GM18505 (cell line): ENCODE data around the gene CTNNBIP1.

Source experiments
- ATAC-seq: cut with Tn5 transposase; IDR thresholded peaks from one replicate; pipeline ENCODE4 v1.9.1; 2021; ENCODE audit not compliant: unreplicated experiment
- POLR2A ChIP-seq: IDR thresholded peaks from 4 replicates; pipeline ENCODE4 v1.6.1; 2011; ENCODE audit warnings: borderline replicate concordance; ENCODE audit not compliant: insufficient read depth, insufficient read length; ENCODE audit errors: extremely low read depth

CTNNBIP1 gene

GRCh38 chr1:9863371-9863770, 46.7 kb downstream of the CTNNBIP1 start:
- TF ChIP-seq POLR2A, result no peak
- no peak for ATAC-seq

GRCh38 chr1:9861360-9861759, 48.7 kb downstream of the CTNNBIP1 start:
- no peak for ATAC-seq
- TF ChIP-seq POLR2A, result no peak

GRCh38 chr1:9860887-9861286, 49.2 kb downstream of the CTNNBIP1 start:
- no peak for ATAC-seq
- no peak for TF ChIP-seq POLR2A

- TF ChIP-seq POLR2A, result no peak
- ATAC-seq, result no peak
Measured at GRCh38 chr1:9859281-9860014, 50.6 kb downstream of the CTNNBIP1 start.

- no peak for ATAC-seq
- TF ChIP-seq POLR2A, result no peak
Measured at GRCh38 chr1:9858293-9859035, 51.6 kb downstream of the CTNNBIP1 start.

- ATAC-seq, result no peak
- TF ChIP-seq POLR2A, result no peak
Measured at GRCh38 chr1:9855186-9855585, 54.9 kb downstream of the CTNNBIP1 start.

GRCh38 chr1:9853249-9853595, 56.8 kb downstream of the CTNNBIP1 start:
- no peak for TF ChIP-seq POLR2A
- ATAC-seq, result no peak

GRCh38 chr1:9852410-9853248, 57.4 kb downstream of the CTNNBIP1 start:
- no peak for TF ChIP-seq POLR2A
- ATAC-seq, result no peak

GRCh38 chr1:9852004-9852403, 58.1 kb downstream of the CTNNBIP1 start:
- TF ChIP-seq POLR2A, result no peak
- ATAC-seq, result no peak

- ATAC-seq, result no peak
- no peak for TF ChIP-seq POLR2A
Measured at GRCh38 chr1:9850442-9851162, 59.5 kb downstream of the CTNNBIP1 start.

GRCh38 chr1:9849691-9850441, 60.2 kb downstream of the CTNNBIP1 start:
- no peak for ATAC-seq
- TF ChIP-seq POLR2A, result no peak

- no peak for TF ChIP-seq POLR2A
- no peak for ATAC-seq
Measured at GRCh38 chr1:9848022-9848421, 62.0 kb downstream of the CTNNBIP1 start.
